Endothelial cell of hepatic sinusoid (primary cell): Measurements from ENCODE around the gene CSTPP1.

Experiments used
- in situ Hi-C: cut with HindIII; loops from 2 replicates; pipeline ENCODE4 v1.10.0; 2017; ENCODE audit warnings: low sequenced_read_pairs

The CSTPP1 gene

DNA sequence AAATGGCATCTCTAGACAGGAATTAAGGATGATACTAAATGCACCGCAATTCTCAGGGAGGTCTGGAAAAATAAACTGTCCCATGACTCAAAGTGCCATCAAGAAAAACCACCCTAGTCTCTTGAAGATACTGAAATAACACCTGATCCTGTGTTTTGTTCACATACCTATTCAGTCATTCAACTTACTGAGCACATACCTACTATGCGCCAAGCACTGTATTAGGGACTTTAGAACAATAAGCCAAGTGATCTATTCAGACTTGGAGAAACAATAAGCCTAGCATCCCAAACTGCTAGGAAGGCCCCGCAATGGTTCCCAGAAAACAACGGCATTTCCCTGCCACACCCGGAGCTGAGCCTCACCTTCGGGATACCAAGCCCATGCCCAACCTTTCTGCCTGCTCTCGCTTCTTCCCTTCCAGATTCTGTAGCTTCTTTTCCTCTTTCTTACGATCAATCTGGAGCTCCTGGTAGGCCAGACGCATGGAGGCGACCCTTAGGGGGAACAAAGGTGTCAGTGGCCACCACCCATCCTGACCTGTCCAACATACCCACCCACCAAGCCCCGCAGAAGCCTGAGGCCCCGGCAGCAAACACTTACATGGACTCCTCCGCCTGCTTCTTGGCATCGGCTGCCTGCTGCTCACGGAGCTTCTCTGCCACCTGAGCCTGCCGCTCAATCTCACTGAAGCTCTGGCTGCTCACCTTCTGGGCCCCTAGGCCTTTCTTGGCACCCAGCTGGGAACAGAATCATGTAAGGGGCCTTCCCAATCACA, 234.7 kb downstream of the CSTPP1 start:
- in situ Hi-C loops: no loop called here

DNA sequence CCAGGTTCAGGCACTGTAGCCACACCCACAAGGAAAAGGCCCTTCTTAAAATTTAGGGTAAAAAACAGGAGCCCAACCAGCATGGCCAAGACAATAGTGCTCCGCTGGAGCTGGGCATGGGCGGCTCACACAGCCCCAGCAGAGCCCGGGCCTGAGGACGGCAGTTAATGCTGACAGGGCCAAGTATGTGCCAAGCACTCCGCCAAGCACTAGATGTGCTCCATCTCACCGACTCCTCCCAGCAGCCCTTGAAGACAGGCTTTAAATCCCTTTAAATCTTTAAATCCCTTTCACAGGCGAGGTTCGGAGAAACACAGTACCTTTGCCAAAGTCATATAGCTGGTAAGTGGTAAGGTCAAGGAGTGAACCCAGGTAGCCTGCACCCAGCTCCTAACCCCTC, 235.3 kb downstream of the CSTPP1 start:
- in situ Hi-C loops: no loop called here

DNA sequence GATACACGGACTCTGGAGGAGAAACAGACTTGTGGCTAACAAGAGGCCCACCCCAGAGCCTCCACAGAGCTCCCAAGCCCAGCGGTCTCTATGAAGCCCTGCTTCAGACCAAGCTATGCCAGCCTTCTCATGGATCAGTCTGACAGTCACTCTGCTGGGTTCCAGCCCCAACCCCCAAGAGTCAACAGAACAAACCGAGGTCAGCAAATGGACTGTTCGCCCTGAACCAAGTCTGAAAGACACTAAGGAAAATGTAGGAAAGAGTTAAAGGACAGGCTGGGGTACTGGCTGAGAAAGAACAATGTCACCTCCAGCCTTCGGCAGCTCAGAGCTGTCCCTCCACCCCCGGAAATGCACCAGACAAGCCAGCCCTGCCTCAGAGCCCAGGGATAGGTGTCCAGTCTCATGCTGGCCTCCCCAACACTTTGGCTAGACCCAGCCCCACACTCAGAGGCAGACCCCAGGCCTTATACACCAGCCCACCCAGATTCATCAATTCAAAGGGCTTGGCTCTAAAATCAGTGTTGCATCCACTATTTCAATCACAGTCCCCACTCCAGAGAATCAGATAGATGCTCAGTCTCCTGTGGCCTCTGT, 236.3 kb downstream of the CSTPP1 start:
- in situ Hi-C loops: no loop called here

DNA sequence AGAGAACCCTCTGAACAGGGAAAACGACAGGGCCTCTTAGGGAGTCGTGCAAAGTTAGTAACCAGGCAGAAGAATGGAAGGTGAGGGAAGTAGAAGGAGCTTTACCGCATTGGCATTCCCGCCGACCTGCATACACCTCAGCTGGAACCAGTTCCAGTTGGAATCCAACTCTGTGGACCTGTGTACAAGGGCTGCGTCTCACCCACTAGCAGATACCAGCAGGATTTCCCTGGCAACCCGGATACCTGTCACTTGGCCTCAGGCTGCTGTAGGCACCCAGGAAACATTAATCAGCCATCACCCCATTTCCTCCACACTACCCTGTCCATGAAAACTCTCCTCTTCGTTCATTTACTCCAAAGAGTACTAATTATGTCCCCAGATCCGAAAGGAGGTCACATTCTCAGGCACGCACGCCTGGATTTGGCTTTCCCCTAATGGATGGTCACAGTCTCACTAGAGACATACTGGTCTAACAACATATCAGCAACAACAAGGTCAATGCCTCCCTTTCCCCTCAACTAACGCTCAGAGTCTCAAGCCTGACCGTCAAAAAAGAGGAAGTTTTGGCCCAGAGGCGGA, 239.3 kb downstream of the CSTPP1 start:
- in situ Hi-C loops: no loop called here

DNA sequence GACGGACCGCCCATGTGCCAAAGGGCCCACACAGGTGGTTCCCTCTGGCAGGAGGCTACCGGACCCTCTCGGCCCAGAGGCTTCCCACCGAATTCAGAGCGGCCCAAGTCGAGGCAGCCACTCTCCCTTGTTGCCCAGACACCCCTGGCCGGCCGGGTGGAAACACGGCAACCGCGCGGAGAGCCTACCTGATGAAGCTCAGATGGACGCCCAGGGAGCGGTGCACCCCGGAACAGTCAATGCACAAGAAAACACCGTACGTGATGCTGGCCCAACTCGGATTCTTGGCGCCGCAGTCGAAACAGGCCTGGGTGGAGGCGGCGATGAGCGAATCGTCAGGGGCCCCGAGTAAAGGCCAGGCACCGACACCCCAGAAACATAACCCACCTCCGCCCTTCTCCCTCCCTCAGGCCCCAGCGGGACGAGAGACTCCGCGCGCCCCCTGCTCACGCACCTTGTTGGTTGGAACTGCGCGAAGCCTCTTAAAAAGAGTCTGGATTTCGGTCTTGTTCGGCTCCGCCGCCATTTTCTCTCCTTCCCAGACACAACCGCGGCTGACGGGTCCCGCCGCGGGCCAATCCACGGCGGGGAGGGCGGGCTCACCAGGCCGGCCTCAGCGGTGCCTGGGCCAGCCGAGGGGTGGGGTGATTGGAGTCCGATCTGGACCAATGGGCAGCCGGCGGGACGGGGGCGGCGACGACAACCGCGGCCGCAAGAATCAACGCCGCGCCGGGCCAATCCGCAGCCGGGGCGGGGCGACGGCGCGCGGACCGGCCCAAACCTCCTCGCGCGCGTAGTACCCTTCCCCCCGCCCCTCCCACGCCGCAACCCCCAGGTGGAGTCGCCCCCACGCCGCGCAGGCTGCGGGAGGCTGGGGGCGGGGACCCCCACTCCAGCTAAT, 240.0 kb downstream of the CSTPP1 start, which contains the start of gene ARFGAP2:
Gene ARFGAP2 (minus strand): TSS at position 552 of the 901 bp plus-strand sequence. CDS start 26 bp downstream, at position 526.
- in situ Hi-C loops: no loop called here

DNA sequence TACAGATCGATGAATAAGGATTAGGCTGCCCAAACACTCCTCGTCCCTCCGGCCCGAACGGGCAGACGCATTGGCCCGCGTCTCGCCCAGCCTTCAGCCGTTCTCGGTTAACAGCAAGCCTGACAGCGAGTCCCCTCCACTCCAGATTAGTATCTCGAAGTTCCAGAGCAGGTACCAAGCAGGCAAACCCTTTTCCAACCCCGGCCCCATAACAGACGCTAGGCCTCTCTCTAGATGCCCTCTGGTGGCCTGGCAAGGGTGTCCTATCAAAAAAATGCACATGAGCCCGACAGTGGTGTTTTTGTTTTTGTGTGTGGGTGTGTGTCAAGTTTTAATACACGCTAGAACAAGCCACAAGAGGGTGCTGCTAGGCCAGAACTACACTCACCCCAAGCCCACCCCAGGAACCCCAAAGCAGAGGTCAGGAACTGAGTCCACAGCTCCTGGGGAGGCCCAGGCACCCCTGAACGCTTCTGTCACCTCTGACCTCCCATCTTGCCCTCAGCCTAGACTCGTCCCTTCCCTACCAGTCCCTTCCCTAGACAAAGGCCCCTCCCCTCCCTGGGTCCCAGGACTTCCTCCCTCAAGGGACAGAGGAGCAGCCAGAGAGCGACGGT, 240.8 kb downstream of the CSTPP1 start:
- in situ Hi-C loops: no loop called here

DNA sequence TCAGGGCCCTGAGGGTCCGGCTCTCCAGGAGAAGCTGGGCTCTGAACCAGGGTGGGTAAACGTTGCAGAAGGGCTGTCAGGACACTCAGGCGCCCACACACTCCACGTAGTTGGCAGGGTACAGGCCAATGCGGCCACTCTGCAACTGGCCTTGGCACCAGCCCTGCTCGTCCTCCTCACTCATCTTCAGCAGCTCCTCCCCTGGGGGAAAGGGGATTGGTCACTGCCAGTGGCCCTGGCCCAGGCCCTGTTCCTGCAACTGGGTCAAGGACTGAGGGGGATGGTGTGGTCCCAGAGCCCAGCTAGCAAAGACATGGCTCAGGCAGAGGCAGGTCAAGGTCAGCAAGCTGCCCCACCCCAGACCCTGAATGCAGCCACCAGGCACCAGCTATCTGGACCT, 241.3 kb downstream of the CSTPP1 start:
- in situ Hi-C loops: no loop called here

DNA sequence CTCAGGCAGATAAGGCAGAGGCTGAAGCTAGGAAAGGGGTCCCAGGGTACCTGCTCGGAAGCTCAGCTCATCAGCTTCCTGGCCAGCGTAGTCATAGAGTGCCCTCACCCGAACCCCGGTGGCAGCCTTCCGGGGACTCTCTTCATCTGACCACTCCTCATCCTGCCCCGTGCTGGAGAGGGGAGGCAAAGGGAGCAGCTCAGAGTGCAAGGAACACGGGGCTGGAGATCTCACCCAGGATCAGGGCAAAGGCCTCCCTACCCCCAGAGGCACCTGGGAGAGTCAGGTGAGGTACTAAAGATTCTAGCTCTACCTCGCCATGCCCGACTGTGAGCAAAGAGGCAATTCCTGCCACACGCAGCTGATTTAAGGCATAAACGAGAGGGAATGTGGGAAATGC, 241.8 kb downstream of the CSTPP1 start:
- in situ Hi-C loops: no loop called here

DNA sequence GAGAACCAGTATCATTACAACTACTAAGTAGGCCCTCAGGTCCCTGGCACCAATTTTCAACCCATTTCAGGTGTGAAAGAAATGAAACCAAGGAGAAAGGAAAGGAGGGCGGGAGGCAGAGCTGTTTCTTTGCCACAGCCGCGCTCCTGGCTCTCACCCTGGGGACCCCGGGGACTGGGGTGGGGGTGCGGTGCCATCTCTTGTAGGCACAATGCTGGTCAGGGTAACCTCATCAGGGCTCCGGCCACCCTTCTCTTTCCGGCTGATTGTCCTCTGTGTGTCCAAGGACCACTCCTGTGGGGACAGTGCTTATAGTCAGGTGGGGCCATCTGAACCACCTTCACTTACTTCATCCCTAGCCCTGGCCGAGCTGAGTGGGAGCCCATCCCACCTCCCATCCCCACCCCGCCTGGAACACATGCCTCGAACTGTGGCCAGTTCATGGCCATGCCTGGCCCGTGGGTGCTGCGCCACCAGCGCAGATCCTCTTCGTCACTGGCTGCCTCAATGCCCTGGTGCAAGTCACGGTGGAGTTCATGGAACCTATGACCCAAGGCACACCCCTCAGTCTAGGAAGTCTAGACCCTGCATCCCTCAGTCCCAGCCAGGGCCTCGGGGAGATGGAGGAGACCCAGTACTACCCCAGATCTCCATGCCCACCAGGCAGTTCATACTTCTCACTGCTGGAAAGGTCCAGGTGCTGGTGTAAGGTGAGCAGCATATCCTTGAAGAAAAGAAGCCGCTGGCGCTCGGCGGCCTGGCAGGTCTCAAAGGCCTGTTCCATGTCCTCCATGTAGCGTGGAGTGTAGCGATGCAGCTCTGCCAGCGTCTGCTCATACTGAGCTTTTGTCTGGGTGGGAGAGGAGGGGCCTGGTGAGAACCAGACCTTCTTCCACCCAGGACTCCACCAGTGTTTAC, 242.4 kb downstream of the CSTPP1 start:
- in situ Hi-C loops: no loop called here

DNA sequence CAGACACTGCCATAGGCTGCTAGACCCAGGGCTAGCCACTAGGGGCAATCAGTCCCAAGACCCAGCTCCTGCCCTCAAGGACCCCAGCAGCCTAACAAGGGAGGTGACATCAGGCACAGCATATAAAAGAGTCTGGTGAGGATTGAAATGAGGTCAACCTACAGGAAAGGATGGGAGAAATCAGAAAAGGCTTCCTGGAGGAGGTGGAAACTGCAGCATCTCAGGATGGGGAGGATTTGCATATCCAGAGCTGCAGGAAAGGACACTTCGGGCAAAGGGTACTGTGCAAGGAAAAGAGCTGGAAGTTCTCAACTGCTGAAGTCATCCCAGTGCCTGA, 243.1 kb downstream of the CSTPP1 start:
- in situ Hi-C loops: no loop called here

DNA sequence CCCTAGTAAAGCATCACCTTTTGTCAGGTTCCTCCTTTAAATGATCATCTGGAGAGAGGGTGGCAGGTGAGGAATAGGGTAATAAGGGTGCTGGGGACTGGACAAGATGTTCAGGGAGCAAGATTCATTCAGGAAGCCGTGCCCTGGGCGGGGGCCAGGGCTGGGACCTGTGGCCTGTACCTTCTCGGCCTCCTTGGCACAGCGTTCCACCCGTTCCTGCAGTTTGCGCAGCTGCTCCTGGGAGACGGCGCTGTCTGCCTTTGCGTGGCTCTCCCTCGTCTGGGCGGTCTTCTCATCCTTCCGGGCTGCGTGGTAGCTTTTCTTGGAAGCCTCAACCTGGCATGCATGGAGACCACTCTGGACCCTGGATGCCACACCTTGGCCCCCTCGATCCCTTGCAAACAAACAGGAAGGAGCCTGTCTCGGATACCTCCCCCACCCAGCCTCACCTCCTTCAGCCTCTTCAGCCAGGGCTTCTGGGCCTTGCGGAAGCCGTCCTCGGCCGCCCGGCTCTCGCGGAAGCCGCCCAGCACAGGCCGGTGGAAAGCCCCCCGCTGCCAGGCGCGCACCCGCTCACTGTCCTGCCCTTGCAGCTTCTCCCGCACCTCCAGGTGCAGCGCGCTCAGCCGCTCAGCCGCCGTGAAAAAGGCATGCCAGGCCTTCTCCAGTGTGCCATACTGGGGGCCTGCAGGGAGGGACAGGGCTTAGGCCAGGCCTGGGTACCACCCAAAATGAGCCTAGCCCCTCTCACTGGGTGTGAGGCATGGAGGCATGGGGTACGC, 243.6 kb downstream of the CSTPP1 start:
- in situ Hi-C loops: loop anchor here (5.0 kb wide), 1 partner anchor 52 kb away; no protein-coding TSS in a partner anchor

DNA sequence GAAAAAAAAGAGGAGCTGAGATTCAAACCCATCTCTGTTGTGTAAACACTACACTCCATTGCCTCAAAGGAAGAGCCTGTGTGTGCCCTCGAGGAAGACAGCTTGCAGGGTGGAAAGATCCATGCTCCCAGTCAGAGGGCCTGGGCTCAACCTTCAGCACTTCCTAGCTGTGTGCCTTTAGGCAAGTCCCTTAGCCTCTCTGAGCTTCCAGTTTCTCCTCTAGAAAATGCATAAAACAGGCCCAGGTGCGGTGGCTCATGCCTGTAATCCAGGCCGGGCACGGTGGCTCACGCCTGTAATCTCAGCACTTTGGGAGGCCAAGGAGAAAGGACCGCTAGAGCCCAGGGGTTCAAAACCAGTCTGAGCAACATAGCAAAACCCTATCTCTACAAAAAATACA, 244.7 kb downstream of the CSTPP1 start:
- in situ Hi-C loops: loop anchor here (5.0 kb wide), 1 partner anchor 51 kb away; no protein-coding TSS in a partner anchor

DNA sequence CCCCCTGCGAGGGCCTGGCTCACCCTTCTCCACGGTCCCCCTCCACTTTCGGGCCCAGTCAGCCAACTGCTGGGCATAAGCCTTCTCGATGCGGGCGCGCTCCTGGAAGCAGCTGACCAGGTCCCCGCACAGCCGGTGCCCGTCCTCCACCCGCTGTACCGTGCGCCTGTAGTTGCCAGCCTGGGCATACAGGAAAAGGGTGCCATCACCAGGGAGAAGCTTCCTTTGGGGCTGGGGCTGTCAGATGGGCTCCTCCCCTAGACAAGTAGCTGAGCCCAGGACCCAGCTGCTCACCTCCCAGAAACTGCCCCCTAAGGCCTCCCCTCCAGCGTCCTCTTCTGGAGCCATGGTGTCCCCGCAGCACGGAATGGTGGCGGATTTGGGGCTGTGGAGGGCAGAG, 245.8 kb downstream of the CSTPP1 start:
- in situ Hi-C loops: loop anchor here (5.0 kb wide), 1 partner anchor 50 kb away; no protein-coding TSS in a partner anchor

DNA sequence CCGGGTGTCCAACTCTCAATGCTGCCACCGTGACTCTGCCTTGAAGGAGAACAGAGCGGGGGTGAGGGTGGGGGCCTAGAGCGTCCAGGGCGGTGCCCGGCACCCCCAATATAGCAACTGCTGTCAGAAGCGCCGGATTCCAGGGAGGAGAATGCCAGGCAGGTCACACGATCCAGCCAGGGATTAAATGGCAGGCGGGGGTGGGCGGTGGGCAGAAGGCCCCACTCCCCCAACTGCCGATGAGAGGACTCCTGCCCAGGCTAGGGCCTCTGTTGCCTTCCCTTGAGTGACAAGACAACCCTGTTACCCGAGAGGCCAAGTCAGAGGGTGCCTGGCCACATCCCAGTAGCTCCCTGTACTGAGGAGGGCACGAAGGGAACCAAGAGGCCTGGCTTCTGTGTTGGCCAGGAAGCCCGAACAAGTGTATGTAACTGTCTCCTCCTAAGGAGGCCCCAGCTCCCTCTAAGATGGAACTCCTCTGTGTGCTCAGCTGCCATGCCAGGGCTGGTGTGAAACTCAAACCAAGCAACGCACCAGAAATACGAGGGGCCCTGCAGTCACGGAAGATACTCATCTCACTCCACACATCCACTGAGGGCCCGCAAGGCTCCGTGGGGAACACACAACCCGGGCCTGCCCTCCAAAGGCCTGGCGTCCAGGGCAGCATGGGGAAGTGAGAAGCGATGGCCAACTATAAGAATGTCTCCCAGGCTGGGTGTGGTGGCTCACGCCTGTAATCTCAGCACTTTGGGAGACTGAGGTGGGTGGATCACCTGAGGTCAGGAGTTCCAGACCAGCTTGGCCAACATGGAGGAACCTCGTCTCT, 246.7 kb downstream of the CSTPP1 start:
- in situ Hi-C loops: loop anchor here (5.0 kb wide), 1 partner anchor 49 kb away; no protein-coding TSS in a partner anchor

DNA sequence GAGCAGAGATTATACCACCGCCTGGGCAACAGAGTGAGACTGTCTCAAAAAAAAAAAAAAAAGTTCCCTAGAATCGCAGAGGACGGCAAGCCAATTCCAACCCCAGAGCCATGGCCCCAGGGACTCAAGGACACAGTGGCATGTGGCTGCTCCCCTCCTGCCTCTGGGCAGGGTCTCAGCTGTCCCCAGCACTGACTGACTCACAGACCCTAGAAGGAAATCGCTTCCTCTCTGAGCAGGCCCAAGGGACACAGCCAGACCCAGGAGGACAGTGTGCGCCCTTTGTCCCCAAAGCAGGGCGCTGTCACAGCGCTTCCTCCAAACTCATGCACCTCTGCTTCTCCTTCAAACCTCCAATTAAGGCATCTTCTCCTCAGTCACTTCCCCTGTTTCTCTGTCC, 247.4 kb downstream of the CSTPP1 start:
- in situ Hi-C loops: loop anchor here (5.0 kb wide), 1 partner anchor 48 kb away; no protein-coding TSS in a partner anchor

DNA sequence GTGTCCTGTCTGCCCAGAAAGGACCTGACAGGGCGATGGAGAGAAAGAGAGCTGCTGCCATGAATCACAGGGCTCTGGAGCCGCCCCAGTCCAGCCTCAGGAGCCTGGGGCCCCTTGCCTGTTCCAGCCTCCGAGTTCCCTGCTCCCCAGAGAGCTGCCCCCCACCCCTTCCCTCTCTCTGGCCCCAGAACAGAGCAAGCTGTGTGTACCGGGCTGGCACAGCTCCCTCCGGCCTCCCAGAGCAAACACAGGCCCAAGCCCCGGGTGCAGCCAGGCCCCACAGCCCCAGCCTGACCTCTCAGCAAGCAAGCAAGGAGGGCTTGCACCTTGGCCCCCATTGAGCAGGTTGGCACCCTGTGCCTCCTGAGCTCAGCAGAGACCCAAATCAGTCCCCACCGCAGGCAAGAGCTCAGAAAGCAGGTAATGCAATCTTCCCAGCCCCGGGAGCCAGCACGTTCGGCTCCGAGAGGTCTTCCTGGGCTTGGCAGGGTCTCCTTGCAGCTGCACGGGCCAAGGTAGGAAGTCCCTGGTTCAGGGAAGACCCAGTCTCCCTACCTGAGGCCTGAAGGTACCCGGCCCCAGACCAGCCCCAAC, 248.2 kb downstream of the CSTPP1 start:
- in situ Hi-C loops: loop anchor here (5.0 kb wide), 1 partner anchor 47 kb away; no protein-coding TSS in a partner anchor

DNA sequence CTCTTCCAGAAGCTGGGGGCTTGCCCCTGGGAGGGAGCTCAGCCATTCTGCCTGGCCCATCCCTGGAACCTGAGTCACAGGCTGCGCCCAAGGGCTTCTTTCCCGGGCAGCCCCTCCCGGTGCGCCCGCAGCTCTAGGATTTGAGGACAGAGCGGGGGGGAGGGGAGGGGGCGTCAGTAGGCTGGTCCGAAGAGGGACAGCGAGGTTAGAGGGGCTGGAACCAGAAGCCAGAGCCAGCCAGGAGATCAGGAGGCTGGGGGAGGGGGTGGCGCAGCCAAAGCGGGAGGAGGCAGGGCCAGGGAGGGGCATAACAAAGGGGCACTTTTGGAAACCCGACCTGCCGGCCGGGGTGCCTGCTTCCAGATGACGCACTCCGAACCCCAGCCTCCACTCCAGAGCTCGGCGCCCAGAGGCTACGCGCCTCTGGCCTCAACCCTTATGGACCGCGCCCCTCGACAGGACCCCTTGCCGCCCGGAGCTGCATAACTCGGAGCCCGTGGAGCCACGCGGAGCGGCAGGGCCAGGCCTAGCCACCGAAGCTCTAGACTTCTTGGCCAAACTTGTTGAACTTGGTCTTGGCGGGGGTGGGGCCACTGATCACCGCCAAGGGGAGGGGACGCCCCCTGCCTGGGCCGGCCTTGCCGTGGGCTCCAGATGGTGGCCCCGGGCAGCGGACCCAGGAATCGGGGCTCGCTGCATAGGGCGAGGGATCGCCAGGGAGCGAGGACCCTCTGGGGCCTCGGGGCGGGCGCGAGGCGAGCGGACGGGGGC, 248.9 kb downstream of the CSTPP1 start:
- in situ Hi-C loops: no loop called here
